ENCODE results near the gene NALCN. TPM values are rescaled to one million over a fixed set of nuclear protein-coding genes. Genes with fewer than 3 reads are reported as not detected.

The NALCN gene
- total and polyA plus RNA-seq, 8 donors, result 0.51 to 5.1 (median 2.0) TPM

DNA sequence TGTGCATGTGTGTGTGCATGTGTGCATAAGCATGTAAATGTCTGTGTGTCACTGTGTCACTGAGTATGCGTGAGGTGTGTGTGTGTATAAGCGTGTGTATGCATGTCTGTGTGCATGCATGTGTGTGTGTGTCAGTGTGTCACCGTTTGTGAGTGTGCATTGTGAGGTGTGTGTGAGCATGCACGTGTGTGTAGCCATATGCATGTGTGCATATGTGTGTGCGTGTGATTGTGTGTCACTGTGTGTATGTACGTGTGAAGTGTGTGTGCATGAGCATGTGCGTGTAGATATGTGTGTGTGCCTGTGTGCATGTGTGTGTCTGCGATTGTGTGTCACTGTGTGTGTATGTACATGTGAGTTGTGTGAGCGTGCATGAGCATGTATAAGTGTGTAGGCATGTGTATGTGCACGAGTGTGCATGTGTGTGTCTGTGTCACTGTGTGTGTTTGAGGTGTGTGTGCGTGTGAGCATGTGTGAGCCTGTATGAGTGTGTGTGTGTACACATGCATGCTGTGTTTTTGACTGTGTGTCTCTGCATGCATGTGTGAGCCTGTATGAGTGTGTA is 144.5 kb downstream of the NALCN start:
- H3K4me3 ChIP-seq, result no peak overlapping the region
- H3K4me1 ChIP-seq, result no peaks in the 10 kb centered on the region
- TF ChIP-seq, protein P1, sequence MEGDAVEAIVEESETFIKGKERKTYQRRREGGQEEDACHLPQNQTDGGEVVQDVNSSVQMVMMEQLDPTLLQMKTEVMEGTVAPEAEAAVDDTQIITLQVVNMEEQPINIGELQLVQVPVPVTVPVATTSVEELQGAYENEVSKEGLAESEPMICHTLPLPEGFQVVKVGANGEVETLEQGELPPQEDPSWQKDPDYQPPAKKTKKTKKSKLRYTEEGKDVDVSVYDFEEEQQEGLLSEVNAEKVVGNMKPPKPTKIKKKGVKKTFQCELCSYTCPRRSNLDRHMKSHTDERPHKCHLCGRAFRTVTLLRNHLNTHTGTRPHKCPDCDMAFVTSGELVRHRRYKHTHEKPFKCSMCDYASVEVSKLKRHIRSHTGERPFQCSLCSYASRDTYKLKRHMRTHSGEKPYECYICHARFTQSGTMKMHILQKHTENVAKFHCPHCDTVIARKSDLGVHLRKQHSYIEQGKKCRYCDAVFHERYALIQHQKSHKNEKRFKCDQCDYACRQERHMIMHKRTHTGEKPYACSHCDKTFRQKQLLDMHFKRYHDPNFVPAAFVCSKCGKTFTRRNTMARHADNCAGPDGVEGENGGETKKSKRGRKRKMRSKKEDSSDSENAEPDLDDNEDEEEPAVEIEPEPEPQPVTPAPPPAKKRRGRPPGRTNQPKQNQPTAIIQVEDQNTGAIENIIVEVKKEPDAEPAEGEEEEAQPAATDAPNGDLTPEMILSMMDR (IDR thresholded peaks at IDR 0.05), result no peak
- WGBS, 2 donors, result 87 to 91% methylated on average over 11 of the region's 11 CpGs
- DNase-seq (no peak), FAIRE-seq (no peak), ATAC-seq (no peak)
- no peaks in the 10 kb centered on the region for H3K27me3 ChIP-seq
- H3K9me3 ChIP-seq, result no peaks in the 10 kb centered on the region
- H3K27ac ChIP-seq, result no peak overlapping the region
- no peaks in the 10 kb centered on the region for H3K36me3 ChIP-seq
- intact Hi-C loops (cut with DNase I), result no loop called here

DNA sequence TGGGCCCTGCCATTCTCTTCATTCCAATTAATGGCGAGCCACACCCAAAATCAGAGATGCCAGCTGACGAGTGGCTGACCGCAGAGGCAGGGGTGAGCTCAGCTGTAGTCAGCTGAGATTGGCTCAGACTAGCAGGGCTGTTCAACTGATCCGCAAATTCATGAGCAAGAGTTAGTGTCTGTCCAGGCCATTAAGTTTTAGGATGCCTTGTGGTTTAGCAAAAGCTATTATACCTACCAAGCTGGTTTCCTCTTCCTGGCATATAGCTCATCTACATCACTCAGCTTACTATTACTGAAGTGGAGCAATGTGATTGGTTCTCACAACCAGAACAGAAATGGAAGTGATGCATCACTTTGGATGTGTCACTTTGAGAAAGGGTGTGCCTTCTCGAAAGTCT is 148.7 kb downstream of the NALCN start:
- no peak for FAIRE-seq

DNA sequence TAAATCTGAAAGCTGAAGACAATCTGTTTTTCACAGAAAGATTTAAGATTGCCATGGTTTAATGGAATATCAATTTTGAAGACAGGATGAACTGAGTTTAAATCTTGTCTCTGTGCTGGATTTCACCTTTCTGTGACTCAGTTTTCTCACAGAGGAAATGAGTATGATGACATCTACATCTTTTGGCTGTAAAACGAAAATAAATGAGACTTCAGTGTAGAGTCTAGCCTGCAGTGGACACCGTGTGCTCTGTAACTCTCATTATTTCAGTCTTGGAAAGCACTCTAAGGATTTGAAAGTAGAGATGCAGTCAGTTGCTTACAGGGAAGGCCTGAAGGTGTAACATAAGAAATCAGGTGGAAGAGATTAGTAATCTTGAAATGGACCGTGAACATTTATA is 150.4 kb downstream of the NALCN start:
- DNase-seq, result no peak
- no peak overlapping the region for H3K4me3 ChIP-seq
- no peak for FAIRE-seq
- WGBS, 2 donors, result 65 to 75% methylated on average over 3 of the region's 3 CpGs
- no peaks in the 10 kb centered on the region for H3K36me3 ChIP-seq
- TF ChIP-seq, protein P1 (IDR thresholded peaks at IDR 0.05), result no peak
- no peaks in the 10 kb centered on the region for H3K27me3 ChIP-seq
- intact Hi-C loops (cut with DNase I), result no loop called here
- ATAC-seq, result no peak
- no peaks in the 10 kb centered on the region for H3K9me3 ChIP-seq
- H3K4me1 ChIP-seq, result no peaks in the 10 kb centered on the region
- H3K27ac ChIP-seq, result no peak overlapping the region

More for the DNA sequence above, 148.7 kb downstream of the NALCN start:
- H3K27ac ChIP-seq, result no peak overlapping the region
- 94 to 95% methylated on average over 5 of the region's 5 CpGs for WGBS, 2 donors
- no peaks in the 10 kb centered on the region for H3K4me1 ChIP-seq
- no peak overlapping the region for H3K4me3 ChIP-seq
- no peaks in the 10 kb centered on the region for H3K36me3 ChIP-seq
- H3K9me3 ChIP-seq, result no peaks in the 10 kb centered on the region
- DNase-seq (no peak), ATAC-seq (no peak)
- H3K27me3 ChIP-seq, result no peaks in the 10 kb centered on the region
- TF ChIP-seq, protein P1 (IDR thresholded peaks at IDR 0.05), result no peak
- intact Hi-C loops (cut with DNase I), result no loop called here

DNA sequence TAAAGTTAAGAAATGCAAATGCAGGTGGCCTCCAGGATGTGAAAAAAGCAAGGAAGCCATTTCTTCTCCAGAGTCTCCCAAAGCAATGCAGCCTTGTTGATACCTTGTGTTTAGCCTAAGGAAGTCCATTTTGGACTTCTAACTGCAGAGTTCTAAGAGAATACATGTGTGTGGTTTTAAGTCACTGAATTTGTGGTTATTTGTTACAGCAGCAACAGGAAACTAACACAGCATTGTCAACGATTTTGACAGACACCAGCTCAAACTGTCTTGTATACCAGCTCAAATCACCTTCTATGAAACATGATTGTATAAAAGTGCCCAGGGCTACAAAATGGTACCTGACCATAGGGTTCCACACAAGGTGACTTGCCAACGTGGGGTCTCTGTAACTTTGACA is 151.4 kb downstream of the NALCN start:
- no peaks in the 10 kb centered on the region for H3K9me3 ChIP-seq
- ATAC-seq (no peak), FAIRE-seq (no peak), DNase-seq (no peak)
- no peaks in the 10 kb centered on the region for H3K4me1 ChIP-seq
- no peak overlapping the region for H3K27ac ChIP-seq
- no peaks in the 10 kb centered on the region for H3K36me3 ChIP-seq
- 57 to 64% methylated on average over 2 of the region's 2 CpGs for WGBS, 2 donors
- H3K4me3 ChIP-seq, result no peak overlapping the region
- intact Hi-C loops (cut with DNase I), result no loop called here
- TF ChIP-seq, protein P1 (IDR thresholded peaks at IDR 0.05), result no peak
- H3K27me3 ChIP-seq, result no peaks in the 10 kb centered on the region

DNA sequence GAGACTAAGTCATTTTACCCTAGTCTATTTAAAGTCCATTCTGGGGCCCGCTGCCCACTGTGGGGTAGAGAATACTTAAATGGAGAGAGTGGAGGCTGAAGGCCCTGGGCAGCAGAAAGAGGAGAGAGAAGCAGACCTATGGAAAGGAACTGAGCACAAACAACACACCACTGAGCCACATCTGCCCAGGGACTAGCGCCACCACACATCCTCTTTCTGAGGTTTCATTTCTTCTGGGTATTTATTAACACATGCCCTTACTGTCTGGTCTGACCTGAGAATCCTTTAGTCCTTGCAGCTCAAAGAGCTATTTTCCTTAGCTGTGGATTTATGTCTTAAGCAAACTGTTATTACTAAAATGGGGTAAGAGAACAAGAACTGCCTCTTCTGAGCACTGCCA is 154.0 kb downstream of the NALCN start:
- no peak overlapping the region for H3K4me3 ChIP-seq
- DNase-seq (no peak), ATAC-seq (no peak), FAIRE-seq (no peak)
- 92 to 95% methylated on average over 2 of the region's 2 CpGs for WGBS, 2 donors
- no peaks in the 10 kb centered on the region for H3K9me3 ChIP-seq
- H3K36me3 ChIP-seq, result no peaks in the 10 kb centered on the region
- H3K27me3 ChIP-seq, result no peaks in the 10 kb centered on the region
- no peaks in the 10 kb centered on the region for H3K4me1 ChIP-seq
- TF ChIP-seq, protein P1 (IDR thresholded peaks at IDR 0.05), result no peak
- no peak overlapping the region for H3K27ac ChIP-seq
- intact Hi-C loops (cut with DNase I), result no loop called here

Data from pancreas (tissue), 10 donors.